ENCODE results near the gene HSPA2. TPM values are rescaled to one million over a fixed set of nuclear protein-coding genes. Genes with fewer than 3 reads are reported as not detected.
"Not testable (repeated sequence)": the region's sequence is repeated elsewhere in the genome, so short reads cannot be mapped to it uniquely, and the experiment has no call there.

The HSPA2 gene
- polyA plus RNA-seq, 1 experiment: 96.1 TPM

DNA sequence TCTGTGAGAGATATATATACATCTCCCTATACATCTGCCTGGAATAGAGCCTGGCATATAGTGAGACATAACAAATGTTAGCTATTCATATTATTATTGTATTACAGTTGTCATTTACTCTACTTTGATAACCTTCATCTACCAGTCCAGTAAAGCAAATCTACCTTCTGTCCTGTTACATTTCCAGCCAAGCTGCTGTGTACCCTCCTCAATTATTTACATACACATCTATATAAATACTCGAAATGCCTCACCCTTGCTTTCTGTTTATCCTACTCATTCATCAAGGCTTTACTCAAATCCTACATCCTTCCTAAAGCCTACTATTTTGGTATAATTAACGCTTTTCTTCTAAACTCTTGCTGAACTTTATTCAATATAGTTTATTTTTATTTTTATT is 27.3 kb upstream of the HSPA2 start:
- TF ChIP-seq CTCF (IDR thresholded peaks at IDR 0.05; ENCODE audit: insufficient read depth, low read depth, low read length): no peak
- no peaks in the 10 kb centered on the region for H3K36me3 ChIP-seq (ENCODE audit: control insufficient read depth, insufficient read depth, low read length)
- H3K4me3 ChIP-seq (ENCODE audit: low read depth, low read length): no peak overlapping the region
- H3K27me3 ChIP-seq (ENCODE audit: control insufficient read depth, insufficient read depth, low read length): no peaks in the 10 kb centered on the region
- CTCF ChIA-PET: interaction anchor here (0.6 to 1.1 kb wide), 2 partner anchors 55 to 124 kb away, joined by 3 read pairs; no protein-coding TSS in a partner anchor
- no peak for DNase-seq (ENCODE audit: low read depth)
- POLR2A ChIA-PET: no interaction called here

DNA sequence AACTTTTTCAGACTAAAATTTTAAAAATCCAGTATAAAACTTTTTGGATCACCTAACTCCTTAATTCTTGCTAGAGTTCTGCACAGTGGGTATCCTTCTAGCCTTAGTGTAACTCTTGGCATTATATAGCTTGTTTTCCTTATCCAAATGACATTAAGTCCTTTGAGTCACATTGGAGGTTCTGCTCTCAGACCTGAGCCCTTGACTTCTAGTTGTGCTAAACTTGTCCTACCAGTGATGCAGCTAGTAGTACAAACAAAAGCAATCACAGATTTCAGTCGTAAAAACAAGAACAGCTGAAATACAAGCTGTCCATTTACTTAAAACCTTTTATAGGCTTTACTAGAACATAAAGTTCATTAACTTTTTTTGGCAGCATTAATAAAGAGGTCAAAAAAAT is 25.5 kb upstream of the HSPA2 start:
- POLR2A ChIA-PET: interaction anchor here (0.7 kb wide), 1 partner anchor 10 kb away, joined by 4 read pairs; no protein-coding TSS in a partner anchor
- no peak for DNase-seq (ENCODE audit: low read depth)
- TF ChIP-seq CTCF (IDR thresholded peaks at IDR 0.05; ENCODE audit: insufficient read depth, low read depth, low read length): no peak
- CTCF ChIA-PET: interaction anchor here (0.9 to 1.9 kb wide), 4 partner anchors 9 to 156 kb away, joined by 3 to 8 read pairs (median 4); no protein-coding TSS in a partner anchor
- H3K4me3 ChIP-seq (ENCODE audit: low read depth, low read length): no peak overlapping the region
- no peaks in the 10 kb centered on the region for H3K27me3 ChIP-seq (ENCODE audit: control insufficient read depth, insufficient read depth, low read length)
- no peaks in the 10 kb centered on the region for H3K36me3 ChIP-seq (ENCODE audit: control insufficient read depth, insufficient read depth, low read length)

- Histone ChIP-seq H3K36me3 (ENCODE audit: control insufficient read depth, insufficient read depth, low read length) (0 out of 2 replicates have a peak, but pooled peaks cover 1% of the 10 kb centered on the region), H3K4me3 (ENCODE audit: low read depth, low read length) (no peak overlapping the region), H3K27me3 (ENCODE audit: control insufficient read depth, insufficient read depth, low read length) (no peaks in the 10 kb centered on the region)
- CTCF ChIA-PET: interaction anchor here (1.8 kb wide), 1 partner anchor 9 kb away, joined by 9 read pairs; no protein-coding TSS in a partner anchor
- DNase-seq (ENCODE audit: low read depth): no peak
- no peak for TF ChIP-seq CTCF (IDR thresholded peaks at IDR 0.05; ENCODE audit: insufficient read depth, low read depth, low read length)
- POLR2A ChIA-PET: no interaction called here
Observed at GRCh38 chr14:64516969-64517368, 23.6 kb upstream of the HSPA2 start.

- H3K27me3 ChIP-seq (ENCODE audit: control insufficient read depth, insufficient read depth, low read length); H3K36me3 ChIP-seq (ENCODE audit: control insufficient read depth, insufficient read depth, low read length); POLR2A ChIA-PET; CTCF ChIA-PET; DNase-seq (ENCODE audit: low read depth); H3K4me3 ChIP-seq (ENCODE audit: low read depth, low read length): not testable (repeated sequence)
Observed at GRCh38 chr14:64517667-64518066, 22.9 kb upstream of the HSPA2 start.

GRCh38 chr14:64518229-64518628 is 22.3 kb upstream of the HSPA2 start:
- TF ChIP-seq CTCF (IDR thresholded peaks at IDR 0.05; ENCODE audit: insufficient read depth, low read depth, low read length): no peak
- Histone ChIP-seq H3K27me3 (ENCODE audit: control insufficient read depth, insufficient read depth, low read length) (no peaks in the 10 kb centered on the region), H3K4me3 (ENCODE audit: low read depth, low read length) (no peak overlapping the region), H3K36me3 (ENCODE audit: control insufficient read depth, insufficient read depth, low read length) (0 out of 2 replicates have a peak, but pooled peaks cover 3% of the 10 kb centered on the region)
- ChIA-PET POLR2A (no interaction called here), CTCF (no interaction called here)
- no peak for DNase-seq (ENCODE audit: low read depth)

DNA sequence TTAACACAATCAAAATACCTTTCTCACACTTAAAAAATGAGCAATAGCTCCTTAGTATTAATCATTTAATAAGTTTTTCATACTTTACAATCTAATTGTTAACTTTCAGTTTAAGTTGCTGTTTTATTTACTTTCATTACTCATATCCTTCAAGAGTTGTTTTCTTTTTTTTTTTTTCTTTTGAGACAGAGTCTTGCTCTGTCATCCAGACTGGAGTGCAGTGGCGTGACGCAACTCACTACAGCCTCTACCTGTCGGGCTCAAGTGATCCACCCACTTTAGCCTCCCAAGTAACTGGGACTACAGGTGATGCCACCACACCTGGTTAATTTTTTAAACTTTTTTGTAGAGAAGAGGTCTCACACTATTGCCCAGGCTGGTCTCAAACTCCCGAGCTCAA is 19.8 kb upstream of the HSPA2 start:
- ChIA-PET CTCF (interaction anchor here (1.1 to 3.4 kb wide), 2 partner anchors 10 to 177 kb away, joined by 3 to 26 read pairs; no protein-coding TSS in a partner anchor), POLR2A (interaction anchor here (0.6 kb wide), 1 partner anchor 17 kb away, joined by 20 read pairs; no protein-coding TSS in a partner anchor)
- no peaks in the 10 kb centered on the region for H3K27me3 ChIP-seq (ENCODE audit: control insufficient read depth, insufficient read depth, low read length)
- TF ChIP-seq CTCF (IDR thresholded peaks at IDR 0.05; ENCODE audit: insufficient read depth, low read depth, low read length): no peak
- H3K4me3 ChIP-seq (ENCODE audit: low read depth, low read length): no peak overlapping the region
- DNase-seq (ENCODE audit: low read depth): no peak
- H3K36me3 ChIP-seq (ENCODE audit: control insufficient read depth, insufficient read depth, low read length): 0 out of 2 replicates have a peak, but pooled peaks cover 4% of the 10 kb centered on the region
